ENCODE data around the gene PANX1. TPM values are rescaled to one million over a fixed set of nuclear protein-coding genes. Genes with fewer than 3 reads are reported as not detected.

Gene PANX1
- total RNA-seq, 2 donors from 2014 or later, result 7.1 to 19.8 TPM

GRCh38 chr11:94218372-94218771 is 89.7 kb downstream of the PANX1 start:
- H3K36me3 Mint-ChIP-seq (ENCODE audit: low read depth), result no peaks in the 10 kb centered on the region
- no peak for ATAC-seq
- H3K9me3 ChIP-seq (ENCODE audit: control insufficient read depth, low read length, poor library complexity, severe bottlenecking), result no peaks in the 10 kb centered on the region
- no peak overlapping the region for H3K27ac Mint-ChIP-seq
- no peaks in the 10 kb centered on the region for H3K27me3 Mint-ChIP-seq
- DNase-seq, result no peak
- no peak overlapping the region for H3K4me3 Mint-ChIP-seq
- H3K4me1 Mint-ChIP-seq, result no peaks in the 10 kb centered on the region

- no peaks in the 10 kb centered on the region for H3K27me3 Mint-ChIP-seq
- DNase-seq (no peak), ATAC-seq (no peak)
- no peak overlapping the region for H3K27ac Mint-ChIP-seq
- H3K4me1 Mint-ChIP-seq, result no peaks in the 10 kb centered on the region
- no peak overlapping the region for H3K4me3 Mint-ChIP-seq
- no peaks in the 10 kb centered on the region for H3K36me3 Mint-ChIP-seq (ENCODE audit: low read depth)
- H3K9me3 ChIP-seq (ENCODE audit: control insufficient read depth, low read length, poor library complexity, severe bottlenecking), result no peaks in the 10 kb centered on the region
Measured at GRCh38 chr11:94219771-94220170, 91.1 kb downstream of the PANX1 start.

- H3K9me3 ChIP-seq (ENCODE audit: control insufficient read depth, low read length, poor library complexity, severe bottlenecking), result no peaks in the 10 kb centered on the region
- peaks cover 2% of the 10 kb centered on the region for H3K36me3 Mint-ChIP-seq (ENCODE audit: low read depth)
- no peak for ATAC-seq
- no peak overlapping the region for H3K4me3 Mint-ChIP-seq
- H3K4me1 Mint-ChIP-seq, result no peaks in the 10 kb centered on the region
- no peaks in the 10 kb centered on the region for H3K27me3 Mint-ChIP-seq
- no peak for DNase-seq
- H3K27ac Mint-ChIP-seq, result no peak overlapping the region
Measured at GRCh38 chr11:94224078-94224477, 95.4 kb downstream of the PANX1 start.

Other genes with a start within 250 kb of the PANX1 start
- not detected for gene HEPHL1, start 107.5 kb upstream of the PANX1 start, total RNA-seq
- not detected for gene IZUMO1R, start 175.7 kb downstream of the PANX1 start, total RNA-seq

All from T-helper 17 cell (primary cell).